PC-9 (cell line): ENCODE measurements around the gene CXCL16.

ENCODE experiments used
- CTCF ChIP-seq: fragments of 200-600 bp; sonication (generic); conservative IDR thresholded peaks from 2 replicates; pipeline ENCODE4 v1.6.1; 2017; ENCODE audit warnings: mixed run types, antibody characterized with exemption, mild to moderate bottlenecking, moderate library complexity
- EZH2 ChIP-seq: fragments of 200-600 bp; sonication (generic); IDR thresholded peaks from 2 replicates; pipeline ENCODE4 v1.8.0; 2017; ENCODE audit warnings: antibody characterized with exemption, low read depth

- TF ChIP-seq EZH2 (no peak), CTCF (no peak)
These were observed 20.1 kb upstream of the CXCL16 start for GRCh38 chr17:4759776-4760236.
